Cortex of kidney (tissue), 1 donor: ENCODE data around the gene SLC5A5.

Experiments
- DNase-seq: peaks from one replicate; lab custom pipeline; 2025; lab: John Stamatoyannopoulos, UW

The SLC5A5 gene

GRCh38 chr19:17871878-17872250, at the start of gene SLC5A5:
Gene SLC5A5, plus strand, starts transcription at chr19:17871945. Its CDS starts 375 bp downstream, at chr19:17872320.
- no peak for DNase-seq

GRCh38 chr19:17824339-17824738, 47.4 kb upstream of the SLC5A5 start:
- DNase-seq: no peak

GRCh38 chr19:17826508-17827056, 45.2 kb upstream of the SLC5A5 start:
- no peak for DNase-seq

- DNase-seq: no peak
Measured at GRCh38 chr19:17829855-17830566, 41.7 kb upstream of the SLC5A5 start.

GRCh38 chr19:17830567-17831418, 41.0 kb upstream of the SLC5A5 start:
- DNase-seq: no peak

GRCh38 chr19:17831419-17831888, 40.3 kb upstream of the SLC5A5 start:
- no peak for DNase-seq

- DNase-seq: no peak
Measured at GRCh38 chr19:17832443-17833208, 39.1 kb upstream of the SLC5A5 start.

GRCh38 chr19:17834350-17835181, 37.2 kb upstream of the SLC5A5 start:
- DNase-seq: no peak

- DNase-seq: no peak
Measured at GRCh38 chr19:17835182-17836006, 36.4 kb upstream of the SLC5A5 start.

- DNase-seq: no peak
Measured at GRCh38 chr19:17836530-17836929, 35.2 kb upstream of the SLC5A5 start.

- DNase-seq: no peak
Measured at GRCh38 chr19:17837972-17838371, 33.8 kb upstream of the SLC5A5 start.

- DNase-seq: no peak
Measured at GRCh38 chr19:17840019-17840418, 31.7 kb upstream of the SLC5A5 start.

- no peak for DNase-seq
Measured at GRCh38 chr19:17841371-17841809, 30.4 kb upstream of the SLC5A5 start.

GRCh38 chr19:17841810-17842662, 29.7 kb upstream of the SLC5A5 start:
- no peak for DNase-seq

- no peak for DNase-seq
Measured at GRCh38 chr19:17842663-17843291, 29.0 kb upstream of the SLC5A5 start.

GRCh38 chr19:17843292-17843827, 28.4 kb upstream of the SLC5A5 start:
- no peak for DNase-seq

GRCh38 chr19:17843908-17844490, 27.7 kb upstream of the SLC5A5 start:
- DNase-seq: no peak

GRCh38 chr19:17846146-17846545, 25.6 kb upstream of the SLC5A5 start:
- DNase-seq: no peak
